Common myeloid progenitor, CD34-positive (primary cell): Measurements from ENCODE around the gene STAMBP.
"Not testable (repeated sequence)": the region's sequence is repeated elsewhere in the genome, so short reads cannot be mapped to it uniquely, and the experiment has no call there.

ENCODE experiments used
- CTCF ChIA-PET: fragments of 350-600 bp; sonication (Branson Sonifier 250); formaldehyde crosslinking; loops from one replicate; lab custom pipeline; 2021; ENCODE audit warnings: antibody characterized with exemption; lab: Charles Lee
- POLR2A ChIA-PET: fragments of 350-600 bp; sonication (Branson Sonifier 250); formaldehyde crosslinking; loops from one replicate; lab custom pipeline; 2021; ENCODE audit warnings: antibody characterized with exemption; lab: Charles Lee
- DNase-seq, 3 donors: peaks; one replicate each; pipeline versions ENCODE4 v3.0.0 to v3.0.0-alpha.2; 2013
- H3K27ac ChIP-seq, 2 experiments: 1 replicate in 1 of 2; 2 replicates in 1 of 2; pipeline ENCODE4 v1.7.0; 2013; ENCODE audit warnings: inconsistent platforms in 2 of 2, low read length in 2 of 2, mild to moderate bottlenecking in 2 of 2, low read depth in 1 of 2, moderate library complexity in 1 of 2; ENCODE audit not compliant: severe bottlenecking in 2 of 2, insufficient read depth in 1 of 2, poor library complexity in 1 of 2
- H3K27me3 ChIP-seq, 5 experiments: replicated peaks in 2 of 5; 1 replicate in 3 of 5; 2 replicates in 2 of 5; pipeline versions ENCODE4 v1.6.1 to v1.7.0; 2013; ENCODE audit warnings: low read length in 4 of 5, mild to moderate bottlenecking in 2 of 5, moderate library complexity in 2 of 5, inconsistent platforms in 1 of 5; ENCODE audit not compliant: insufficient read depth in 5 of 5, control insufficient read depth in 4 of 5
- H3K36me3 ChIP-seq, 4 experiments: 1 replicate in 2 of 4; 2 replicates in 2 of 4; pipeline versions ENCODE4 v1.6.1 to v1.7.0; 2013; ENCODE audit warnings: low read length in 3 of 4, control low read depth in 1 of 4, mild to moderate bottlenecking in 1 of 4; ENCODE audit not compliant: control insufficient read depth in 4 of 4, insufficient read depth in 4 of 4
- H3K4me1 ChIP-seq, 4 experiments: 1 replicate in 3 of 4; 2 replicates in 1 of 4; pipeline versions ENCODE4 v1.6.1 to v1.7.1; 2013; ENCODE audit warnings: low read length in 3 of 4, mild to moderate bottlenecking in 3 of 4, control low read depth in 1 of 4, inconsistent platforms in 1 of 4, moderate library complexity in 1 of 4; ENCODE audit not compliant: control insufficient read depth in 4 of 4, insufficient read depth in 4 of 4; ENCODE audit errors: control extremely low read depth in 1 of 4
- H3K4me3 ChIP-seq, 7 experiments: 1 replicate in 4 of 7; 2 replicates in 3 of 7; pipeline versions ENCODE4 v1.5.1 to v1.7.0; 2013; ENCODE audit warnings: mild to moderate bottlenecking in 7 of 7, low read length in 6 of 7, moderate library complexity in 6 of 7, inconsistent platforms in 2 of 7, low read depth in 2 of 7, control low read depth in 1 of 7; ENCODE audit not compliant: insufficient read depth in 4 of 7, control insufficient read depth in 1 of 7; ENCODE audit errors: extremely low read depth in 1 of 7
- H3K9me3 ChIP-seq, 5 experiments: 1 replicate in 4 of 5; 2 replicates in 1 of 5; pipeline versions ENCODE4 v1.6.1 to v1.7.1; 2013; ENCODE audit warnings: low read length in 4 of 5, mild to moderate bottlenecking in 2 of 5, inconsistent platforms in 1 of 5, low read depth in 1 of 5, moderate library complexity in 1 of 5; ENCODE audit not compliant: control insufficient read depth in 4 of 5, insufficient read depth in 2 of 5; ENCODE audit errors: control extremely low read depth in 1 of 5
- WGBS: methylation state at CpG from one replicate; pipeline ENCODE4 v1.1.5; 2013; ENCODE audit not compliant: insufficient coverage; 5-methylcytosine and 5-hydroxymethylcytosine counted together

STAMBP gene

GRCh38 chr2:73897240-73897583 lies 68.5 kb downstream of the STAMBP start:
- no peaks in the 10 kb centered on the region for H3K27me3 ChIP-seq
- CTCF ChIA-PET: no interaction called here

DNA sequence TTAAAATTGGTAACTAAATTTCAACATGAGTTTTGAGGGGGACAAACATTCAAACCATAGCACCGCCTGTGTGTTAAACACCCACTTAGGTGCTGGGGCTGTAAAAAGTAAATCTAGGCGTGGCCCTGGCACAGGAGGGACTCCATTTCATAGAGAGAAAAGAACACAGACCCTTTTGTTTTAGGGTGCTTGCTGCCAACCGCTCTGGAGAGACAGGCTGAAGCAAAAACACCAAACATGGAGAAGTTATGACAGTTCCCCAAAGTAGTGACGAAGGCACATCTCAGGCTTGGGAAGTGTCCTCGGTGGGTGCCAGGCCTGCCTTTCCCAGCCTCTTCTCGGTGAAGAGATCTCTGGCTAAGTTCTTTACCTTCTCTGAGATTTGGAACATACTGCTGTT lies 69.2 kb downstream of the STAMBP start:
- Histone ChIP-seq H3K27ac (no peak overlapping the region), H3K27me3 (no peaks in the 10 kb centered on the region), H3K36me3 (no peaks in the 10 kb centered on the region), H3K4me3 (no peak overlapping the region), H3K9me3 (no peaks in the 10 kb centered on the region), H3K4me1 (peaks cover 0 to 23% (median 16%) of the 10 kb centered on the region in 4 experiments)
- no peak for DNase-seq
- 96% methylated on average over 6 of the region's 6 CpGs for WGBS
- CTCF ChIA-PET: interaction anchor here (2.0 kb wide), 1 partner anchor 13 kb away, joined by 5 read pairs; no protein-coding TSS in a partner anchor
- POLR2A ChIA-PET: no interaction called here

More at GRCh38 chr2:73897240-73897583, 68.5 kb downstream of the STAMBP start:
- H3K4me1 ChIP-seq: peaks cover 0 to 23% (median 16%) of the 10 kb centered on the region in 4 experiments
- no peaks in the 10 kb centered on the region for H3K9me3 ChIP-seq
- 100% methylated on average over 3 of the region's 4 CpGs for WGBS
- H3K36me3 ChIP-seq: no peaks in the 10 kb centered on the region
- no peak overlapping the region for H3K4me3 ChIP-seq
- POLR2A ChIA-PET: interaction anchor here (0.7 kb wide), 1 partner anchor 470 kb away, joined by 3 read pairs; no protein-coding TSS in a partner anchor
- no peak for DNase-seq
- H3K27ac ChIP-seq: no peak overlapping the region

GRCh38 chr2:73899801-73900336 lies 71.1 kb downstream of the STAMBP start:
- H3K27ac ChIP-seq: no peak overlapping the region
- CTCF ChIA-PET: interaction anchor here (2.0 kb wide), 1 partner anchor 11 kb away, joined by 5 read pairs; no protein-coding TSS in a partner anchor
- no peaks in the 10 kb centered on the region for H3K27me3 ChIP-seq

DNA sequence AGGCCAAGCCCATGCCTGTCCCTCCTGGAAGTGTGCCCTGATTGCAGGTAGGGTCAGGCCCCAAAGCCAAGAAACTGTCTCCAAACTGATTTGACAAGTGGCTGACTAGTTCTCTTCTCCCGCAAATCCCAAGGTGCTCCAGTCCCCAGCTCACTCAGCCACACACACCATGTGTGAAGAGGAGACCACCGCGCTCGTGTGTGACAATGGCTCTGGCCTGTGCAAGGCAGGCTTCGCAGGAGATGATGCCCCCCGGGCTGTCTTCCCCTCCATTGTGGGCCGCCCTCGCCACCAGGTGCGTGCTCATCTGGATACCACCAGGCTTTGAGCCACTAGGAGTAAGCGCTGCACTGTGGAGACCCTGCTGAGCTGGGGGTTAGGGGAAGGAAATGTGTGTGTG lies 72.4 kb downstream of the STAMBP start:
- POLR2A ChIA-PET: no interaction called here

More at GRCh38 chr2:73899801-73900336, 71.1 kb downstream of the STAMBP start:
- H3K36me3 ChIP-seq: no peaks in the 10 kb centered on the region
- H3K4me3 ChIP-seq: no peak overlapping the region
- DNase-seq: no peak
- POLR2A ChIA-PET: no interaction called here
- no peaks in the 10 kb centered on the region for H3K9me3 ChIP-seq
- WGBS: 95% methylated on average over 6 of the region's 8 CpGs
- peaks cover 0 to 23% (median 16%) of the 10 kb centered on the region in 4 experiments for H3K4me1 ChIP-seq

GRCh38 chr2:73902284-73902683 lies 73.5 kb downstream of the STAMBP start:
- 100% methylated on average over 4 of the region's 4 CpGs for WGBS

More for the DNA sequence above, 72.4 kb downstream of the STAMBP start:
- no peak for DNase-seq
- Histone ChIP-seq H3K36me3 (no peaks in the 10 kb centered on the region), H3K9me3 (no peaks in the 10 kb centered on the region), H3K4me3 (no peak overlapping the region), H3K4me1 (peaks cover 0 to 16% (median 14%) of the 10 kb centered on the region in 4 experiments), H3K27me3 (no peaks in the 10 kb centered on the region), H3K27ac (no peak overlapping the region)
- CTCF ChIA-PET: interaction anchor here (0.9 kb wide), 1 partner anchor 32 kb away, joined by 3 read pairs; no protein-coding TSS in a partner anchor
- 97% methylated on average over 5 of the region's 10 CpGs for WGBS

DNA sequence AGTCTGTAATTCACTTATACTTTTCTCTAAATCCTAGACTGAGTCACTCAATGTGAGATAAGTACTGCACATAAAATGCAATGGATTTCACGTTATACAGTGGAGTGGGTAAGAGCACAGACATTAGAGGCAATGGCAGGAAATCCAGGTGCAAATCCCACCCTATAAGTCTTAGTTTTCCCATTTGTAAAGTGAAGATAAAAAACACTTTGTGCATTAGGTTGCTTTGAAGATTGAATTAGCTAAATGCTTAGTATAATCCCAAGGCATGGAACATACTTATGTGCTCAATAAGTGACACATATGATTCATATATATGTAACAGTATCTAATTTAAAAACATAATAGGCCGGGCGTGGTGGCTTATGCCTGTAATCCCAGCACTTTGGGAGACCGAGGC lies 74.6 kb downstream of the STAMBP start:
- DNase-seq: no peak
- Histone ChIP-seq H3K4me1 (peaks cover 0 to 6% (median 0%) of the 10 kb centered on the region in 4 experiments), H3K36me3 (no peaks in the 10 kb centered on the region), H3K27ac (no peak overlapping the region), H3K4me3 (no peak overlapping the region), H3K9me3 (no peaks in the 10 kb centered on the region), H3K27me3 (no peaks in the 10 kb centered on the region)
- ChIA-PET CTCF (no interaction called here), POLR2A (no interaction called here)
- WGBS: 100% methylated on average over 2 of the region's 4 CpGs

More at GRCh38 chr2:73902284-73902683, 73.5 kb downstream of the STAMBP start:
- Histone ChIP-seq H3K9me3 (no peaks in the 10 kb centered on the region), H3K27me3 (no peaks in the 10 kb centered on the region), H3K27ac (no peak overlapping the region), H3K4me1 (peaks cover 0 to 8% (median 4%) of the 10 kb centered on the region in 4 experiments), H3K36me3 (no peaks in the 10 kb centered on the region), H3K4me3 (no peak overlapping the region)
- no peak for DNase-seq
- ChIA-PET CTCF (no interaction called here), POLR2A (no interaction called here)

DNA sequence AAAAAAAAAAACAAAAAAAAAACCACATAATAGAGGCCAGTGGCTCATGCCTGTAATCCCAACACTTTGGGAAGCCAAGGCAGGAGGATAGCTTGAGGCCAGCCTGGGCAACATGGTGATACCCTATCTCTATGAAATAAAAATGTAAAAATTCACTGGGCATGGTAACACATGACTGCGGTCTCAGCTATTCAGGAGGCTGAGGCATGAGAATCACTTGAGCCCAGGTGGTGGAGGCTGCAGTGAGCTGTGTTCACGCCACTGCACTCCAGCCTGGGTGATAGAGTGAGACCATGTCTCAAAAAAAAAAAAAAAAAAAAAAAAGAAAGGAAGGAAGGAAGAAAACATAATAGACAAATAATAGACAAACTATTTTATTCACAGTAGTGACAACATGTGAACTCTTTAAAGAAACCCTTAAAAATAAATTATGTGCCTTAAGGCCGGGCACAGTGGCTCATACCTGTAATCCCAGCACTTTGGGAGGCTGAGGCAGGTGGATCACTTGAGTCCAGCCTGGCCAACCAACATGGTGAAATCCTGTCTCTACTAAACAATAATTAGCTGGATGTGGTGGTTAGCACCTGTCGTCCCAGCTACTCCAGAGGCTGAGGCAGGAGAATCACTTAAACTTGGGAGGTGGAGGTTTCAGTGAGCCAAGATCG lies 75.3 kb downstream of the STAMBP start:
- H3K4me1 ChIP-seq, H3K36me3 ChIP-seq, DNase-seq, H3K4me3 ChIP-seq, H3K27me3 ChIP-seq, H3K27ac ChIP-seq, POLR2A ChIA-PET, H3K9me3 ChIP-seq, CTCF ChIA-PET: not testable (repeated sequence)
- WGBS: 100% methylated on average over 2 of the region's 5 CpGs
